ENCODE results near the gene PWWP2B.

GRCh38 chr10:132372516-132373095 is 24.4 kb upstream of the PWWP2B start:
- TF ChIP-seq, protein P1, sequence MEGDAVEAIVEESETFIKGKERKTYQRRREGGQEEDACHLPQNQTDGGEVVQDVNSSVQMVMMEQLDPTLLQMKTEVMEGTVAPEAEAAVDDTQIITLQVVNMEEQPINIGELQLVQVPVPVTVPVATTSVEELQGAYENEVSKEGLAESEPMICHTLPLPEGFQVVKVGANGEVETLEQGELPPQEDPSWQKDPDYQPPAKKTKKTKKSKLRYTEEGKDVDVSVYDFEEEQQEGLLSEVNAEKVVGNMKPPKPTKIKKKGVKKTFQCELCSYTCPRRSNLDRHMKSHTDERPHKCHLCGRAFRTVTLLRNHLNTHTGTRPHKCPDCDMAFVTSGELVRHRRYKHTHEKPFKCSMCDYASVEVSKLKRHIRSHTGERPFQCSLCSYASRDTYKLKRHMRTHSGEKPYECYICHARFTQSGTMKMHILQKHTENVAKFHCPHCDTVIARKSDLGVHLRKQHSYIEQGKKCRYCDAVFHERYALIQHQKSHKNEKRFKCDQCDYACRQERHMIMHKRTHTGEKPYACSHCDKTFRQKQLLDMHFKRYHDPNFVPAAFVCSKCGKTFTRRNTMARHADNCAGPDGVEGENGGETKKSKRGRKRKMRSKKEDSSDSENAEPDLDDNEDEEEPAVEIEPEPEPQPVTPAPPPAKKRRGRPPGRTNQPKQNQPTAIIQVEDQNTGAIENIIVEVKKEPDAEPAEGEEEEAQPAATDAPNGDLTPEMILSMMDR (IDR thresholded peaks at IDR 0.05; ENCODE audit: insufficient read depth, low read length, poor library complexity, severe bottlenecking) = no peak
- no peak for TF ChIP-seq EZH2phosphoT487 (conservative IDR thresholded peaks at IDR 0.05; ENCODE audit: low read length)

Data from SU-DHL-6 (cell line).